Activated T-helper 1 cell treated with anti-CD3 and anti-CD28 coated beads, Interleukin-12 subunit alpha, Interleukin-12 subunit beta, Interleukin-2, Interleukin-4 antibody, amounts not matched to agents 30 ng/mL and 10 ng/mL and 1 ng/mL, durations not matched to agents 14 hours and 24 hours and 36 hours (primary cell): ENCODE data around the gene USP31. TPM values are rescaled to one million over a fixed set of nuclear protein-coding genes. Genes with fewer than 3 reads are reported as not detected.
"Not testable (repeated sequence)": the region's sequence is repeated elsewhere in the genome, so short reads cannot be mapped to it uniquely, and the experiment has no call there.

Source experiments
- DNase-seq: peaks from one replicate; pipeline ENCODE4 v3.0.0; 2021; ENCODE audit warnings: low spot score
- H3K27ac Mint-ChIP-seq: one replicate; pipeline ENCODE4 v1.8.0; 2021; ENCODE audit warnings: mild to moderate bottlenecking, mixed read lengths
- H3K27me3 Mint-ChIP-seq: one replicate; pipeline ENCODE4 v1.8.0; 2022; ENCODE audit warnings: mild to moderate bottlenecking, moderate library complexity, mixed read lengths; ENCODE audit not compliant: insufficient read depth
- H3K36me3 Mint-ChIP-seq: one replicate; pipeline ENCODE4 v1.8.0; 2021; ENCODE audit warnings: low read depth, mixed read lengths
- H3K4me1 Mint-ChIP-seq: one replicate; pipeline ENCODE4 v1.8.0; 2021; ENCODE audit warnings: low read depth, mixed read lengths
- H3K4me3 Mint-ChIP-seq: one replicate; pipeline ENCODE4 v1.8.0; 2021; ENCODE audit warnings: mild to moderate bottlenecking, moderate library complexity, mixed read lengths
- H3K9me3 Mint-ChIP-seq: one replicate; pipeline ENCODE4 v1.8.0; 2021; ENCODE audit warnings: mixed read lengths
- intact Hi-C: fragments of 100-400 bp; cut with micrococcal nuclease; formaldehyde crosslinking; loops from one replicate; pipeline ENCODE4 v1.15.1; 2024
- total RNA-seq: library from RNA; stranded (reverse); gene quantifications from 2 replicates; pipeline ENCODE4 v1.2.3, GENCODE V29; 2022

Gene USP31
- total RNA-seq, 1 donor from 2014 or later = 11.3 TPM

GRCh38 chr16:23149993-23150364 is 727 bp upstream of the USP31 start:
- Mint-ChIP-seq H3K27ac (peak overlapping the region; percentile 76), H3K36me3 (no peaks in the 10 kb centered on the region), H3K9me3 (no peaks in the 10 kb centered on the region), H3K27me3 (peaks cover 12% of the 10 kb centered on the region), H3K4me1 (peaks cover 28% of the 10 kb centered on the region), H3K4me3 (peak overlapping the region; percentile 88)
- no peak for DNase-seq
- intact Hi-C loops = loop anchor here (1.0 to 5.0 kb wide), 4 partner anchors 53 to 1553 kb away; partner anchors contain the start of genes COG7, EARS2, METTL9 and UBFD1

DNA sequence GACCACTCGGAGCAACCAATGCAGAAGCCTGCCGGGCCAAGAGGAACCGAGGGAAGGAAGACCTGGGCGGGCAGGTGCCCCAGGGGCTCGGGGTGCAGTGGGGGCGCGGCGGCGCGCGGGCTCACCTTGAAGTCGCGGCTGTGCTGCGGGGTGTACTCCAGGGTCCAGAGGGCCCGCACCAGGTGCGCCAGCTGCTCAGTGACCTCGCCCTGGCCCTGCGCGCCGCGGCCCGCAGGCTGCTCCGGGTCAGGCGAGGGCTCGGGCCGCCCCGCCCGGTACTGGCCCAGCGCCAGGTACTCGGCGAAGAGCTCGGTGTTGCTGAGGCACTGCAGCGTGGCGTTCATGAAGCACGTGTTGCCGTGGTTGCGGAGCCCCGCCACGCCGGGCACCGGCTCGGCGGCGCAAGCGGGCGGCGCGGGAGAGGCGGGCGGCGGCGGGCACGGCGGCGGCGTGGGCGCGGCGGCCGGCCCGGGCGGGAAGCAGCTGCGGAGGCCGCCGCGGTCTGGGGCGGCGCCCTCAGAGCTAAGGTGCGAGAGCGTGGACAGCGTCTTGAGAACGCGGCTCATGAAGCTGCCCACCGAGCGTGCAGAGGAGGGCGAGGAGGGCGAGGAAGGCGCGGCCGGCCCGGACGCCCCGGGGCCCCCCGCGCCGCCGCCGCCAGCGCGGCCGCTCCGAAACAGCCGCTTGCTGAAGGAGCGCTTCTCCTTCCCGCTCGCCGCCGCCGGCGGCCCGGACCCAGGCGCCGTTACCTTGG is 562 bp downstream of the USP31 start:
- Mint-ChIP-seq H3K27ac (peak overlapping the region; percentile 96), H3K9me3 (no peaks in the 10 kb centered on the region), H3K27me3 (peaks cover 11% of the 10 kb centered on the region), H3K4me3 (peak overlapping the region; percentile 96), H3K36me3 (no peaks in the 10 kb centered on the region), H3K4me1 (peaks cover 31% of the 10 kb centered on the region)
- intact Hi-C loops = loop anchor here (1.0 to 5.0 kb wide), 4 partner anchors 52 to 1551 kb away; partner anchors contain the start of genes COG7, EARS2, METTL9 and UBFD1
- DNase-seq = peak; percentile 36

- intact Hi-C loops = loop anchor here (2.0 to 5.0 kb wide), 3 partner anchors 51 to 1551 kb away; partner anchors contain the start of genes EARS2, METTL9 and UBFD1
These were observed 1.1 kb downstream of the USP31 start for GRCh38 chr16:23148166-23148512.

DNA sequence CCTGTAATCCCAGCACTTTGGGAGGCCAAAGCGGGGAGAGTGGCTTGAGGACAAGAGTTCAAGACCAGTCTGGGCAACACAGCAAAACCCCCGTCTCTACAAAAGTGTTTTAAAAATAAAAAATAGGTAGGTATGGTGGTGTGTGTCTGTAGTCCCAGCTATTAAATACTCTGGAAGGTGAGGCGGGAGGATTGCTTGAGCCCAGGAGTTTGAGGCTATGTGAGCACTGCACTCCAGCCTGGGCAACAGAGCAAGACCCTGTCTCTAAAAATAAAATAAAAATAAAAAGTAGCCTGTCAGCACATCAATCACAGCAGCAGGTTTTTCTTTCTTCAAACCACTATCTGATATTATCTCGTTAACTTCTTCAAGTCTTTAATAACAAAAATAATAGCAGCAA is 1.6 kb downstream of the USP31 start:
- Mint-ChIP-seq H3K9me3 (no peaks in the 10 kb centered on the region), H3K4me3 (peak overlapping the region; percentile 96), H3K27me3 (peaks cover 7% of the 10 kb centered on the region), H3K27ac (no peak overlapping the region), H3K4me1 (peaks cover 31% of the 10 kb centered on the region), H3K36me3 (no peaks in the 10 kb centered on the region)
- no peak for DNase-seq
- intact Hi-C loops = loop anchor here (2.0 to 5.0 kb wide), 3 partner anchors 51 to 1550 kb away; partner anchors contain the start of genes EARS2, METTL9 and UBFD1

More at GRCh38 chr16:23148166-23148512, 1.1 kb downstream of the USP31 start:
- peak overlapping the region; percentile 96 for H3K4me3 Mint-ChIP-seq
- H3K27me3 Mint-ChIP-seq = peaks cover 11% of the 10 kb centered on the region
- peak overlapping the region; percentile 96 for H3K27ac Mint-ChIP-seq
- DNase-seq = no peak
- no peaks in the 10 kb centered on the region for H3K36me3 Mint-ChIP-seq
- H3K4me1 Mint-ChIP-seq = peaks cover 31% of the 10 kb centered on the region
- no peaks in the 10 kb centered on the region for H3K9me3 Mint-ChIP-seq

- Mint-ChIP-seq H3K27me3 (peaks cover 6% of the 10 kb centered on the region), H3K9me3 (no peaks in the 10 kb centered on the region), H3K36me3 (no peaks in the 10 kb centered on the region), H3K4me3 (peak overlapping the region; percentile 9), H3K4me1 (peaks cover 31% of the 10 kb centered on the region), H3K27ac (no peak overlapping the region)
- intact Hi-C loops = loop anchor here (5.0 kb wide), 1 partner anchor 1550 kb away; the partner anchor contains the start of gene METTL9
- DNase-seq = no peak
These were observed 2.2 kb downstream of the USP31 start for GRCh38 chr16:23146877-23147601.

- DNase-seq = no peak
- Mint-ChIP-seq H3K36me3 (no peaks in the 10 kb centered on the region), H3K9me3 (no peaks in the 10 kb centered on the region), H3K27ac (no peak overlapping the region), H3K4me1 (peaks cover 31% of the 10 kb centered on the region), H3K4me3 (no peak overlapping the region), H3K27me3 (peaks cover 2% of the 10 kb centered on the region)
- intact Hi-C loops = loop anchor here (5.0 kb wide), 1 partner anchor 1548 kb away; the partner anchor contains the start of gene METTL9
These were observed 3.6 kb downstream of the USP31 start for GRCh38 chr16:23145608-23146007.

GRCh38 chr16:23145186-23145585 is 4.1 kb downstream of the USP31 start:
- Mint-ChIP-seq H3K27me3 (peaks cover 2% of the 10 kb centered on the region), H3K9me3 (no peaks in the 10 kb centered on the region), H3K27ac (no peak overlapping the region), H3K4me1 (peaks cover 30% of the 10 kb centered on the region), H3K4me3 (no peak overlapping the region), H3K36me3 (no peaks in the 10 kb centered on the region)
- intact Hi-C loops = loop anchor here (5.0 kb wide), 1 partner anchor 1548 kb away; the partner anchor contains the start of gene METTL9
- no peak for DNase-seq

GRCh38 chr16:23144393-23144792 is 4.9 kb downstream of the USP31 start:
- H3K27me3 Mint-ChIP-seq, intact Hi-C loops, H3K36me3 Mint-ChIP-seq, H3K4me3 Mint-ChIP-seq, H3K27ac Mint-ChIP-seq, DNase-seq, H3K9me3 Mint-ChIP-seq: not testable (repeated sequence)
- peaks cover 22% of the 10 kb centered on the region for H3K4me1 Mint-ChIP-seq

DNA sequence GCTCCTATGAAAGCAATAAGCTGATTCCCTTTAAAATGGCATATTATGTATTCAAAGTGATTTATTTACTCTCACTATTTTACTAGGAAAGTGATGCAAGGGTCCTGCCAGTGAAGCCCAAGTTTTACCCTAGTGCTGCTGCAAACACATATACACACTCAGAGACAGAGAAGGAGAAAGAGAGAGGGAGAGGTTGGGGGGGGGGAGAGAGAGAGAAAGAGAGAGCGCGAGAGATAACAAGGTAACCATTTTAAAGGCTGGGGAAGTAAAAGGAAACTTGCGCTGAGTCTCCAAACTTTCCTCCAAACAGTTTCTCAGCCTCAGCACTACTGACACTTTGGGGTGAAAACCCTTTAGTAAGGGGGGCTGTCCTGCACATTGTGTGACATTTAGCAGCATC is 5.9 kb downstream of the USP31 start:
- H3K27ac Mint-ChIP-seq = no peak overlapping the region
- peaks cover 21% of the 10 kb centered on the region for H3K4me1 Mint-ChIP-seq
- DNase-seq = no peak
- no peak overlapping the region for H3K4me3 Mint-ChIP-seq
- H3K36me3 Mint-ChIP-seq = no peaks in the 10 kb centered on the region
- H3K9me3 Mint-ChIP-seq = peaks cover 6% of the 10 kb centered on the region
- intact Hi-C loops = no loop called here
- H3K27me3 Mint-ChIP-seq = peaks cover 2% of the 10 kb centered on the region

DNA sequence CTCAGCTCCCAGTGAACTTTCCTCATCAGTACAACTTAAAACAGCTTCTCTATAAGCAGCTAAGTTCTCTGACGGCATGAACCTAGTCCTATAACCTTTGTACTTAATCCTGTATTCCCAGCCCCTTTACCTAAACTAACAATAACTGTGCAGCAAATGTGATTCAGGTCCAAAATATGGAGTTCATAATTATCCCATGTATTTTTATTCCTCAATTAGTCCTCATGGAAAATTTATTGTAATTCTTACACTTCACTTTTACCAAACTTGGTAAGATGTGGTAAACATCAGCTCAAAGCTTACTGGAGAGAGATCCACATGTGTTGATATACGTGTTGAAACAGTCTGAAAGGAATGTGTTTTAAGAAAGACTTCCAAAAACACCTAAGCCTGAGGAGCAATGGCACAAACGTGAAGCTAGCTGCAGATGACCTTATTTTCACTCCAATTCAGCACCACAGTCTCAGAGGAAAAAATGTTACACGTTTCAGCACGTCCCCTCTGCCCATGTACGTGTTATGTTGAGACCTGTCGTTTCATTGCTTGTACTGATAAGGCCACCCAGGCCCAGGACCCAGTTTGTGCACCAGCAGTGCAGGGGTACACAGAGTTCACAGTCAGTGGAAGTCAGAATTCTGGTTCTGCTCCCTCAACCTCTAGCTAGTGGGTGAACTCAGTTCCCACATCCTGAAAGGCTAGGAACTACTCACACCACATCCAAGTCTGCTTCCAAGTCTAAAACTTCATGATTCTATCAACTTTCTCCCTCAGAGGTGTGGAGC is 7.1 kb downstream of the USP31 start:
- H3K36me3 Mint-ChIP-seq = peaks cover 2% of the 10 kb centered on the region
- intact Hi-C loops = no loop called here
- no peak for DNase-seq
- H3K27me3 Mint-ChIP-seq = no peaks in the 10 kb centered on the region
- no peak overlapping the region for H3K4me3 Mint-ChIP-seq
- peaks cover 11% of the 10 kb centered on the region for H3K4me1 Mint-ChIP-seq
- H3K27ac Mint-ChIP-seq = no peak overlapping the region
- peaks cover 17% of the 10 kb centered on the region for H3K9me3 Mint-ChIP-seq

DNA sequence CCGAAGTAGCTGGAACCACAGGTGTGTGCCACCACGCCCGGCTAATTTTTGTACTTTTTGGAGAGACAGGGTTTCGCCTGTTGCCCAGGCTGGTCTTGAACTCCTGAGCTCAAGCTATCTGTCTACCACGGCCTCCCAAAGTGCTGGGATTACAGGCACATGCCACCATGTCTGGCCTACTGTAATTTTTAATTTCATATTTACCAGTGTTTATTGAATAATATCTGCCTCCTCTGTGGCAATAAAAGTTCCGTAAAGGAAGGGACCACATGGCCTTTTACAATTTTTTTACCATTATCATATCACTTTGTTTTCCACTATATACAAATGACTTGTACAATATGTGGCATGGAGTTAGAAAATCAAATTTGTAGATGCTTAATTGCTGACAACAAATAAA is 7.8 kb downstream of the USP31 start:
- peaks cover 9% of the 10 kb centered on the region for H3K4me1 Mint-ChIP-seq
- no peak for DNase-seq
- H3K27me3 Mint-ChIP-seq = no peaks in the 10 kb centered on the region
- H3K27ac Mint-ChIP-seq = no peak overlapping the region
- H3K36me3 Mint-ChIP-seq = peaks cover 2% of the 10 kb centered on the region
- peaks cover 19% of the 10 kb centered on the region for H3K9me3 Mint-ChIP-seq
- intact Hi-C loops = no loop called here
- no peak overlapping the region for H3K4me3 Mint-ChIP-seq

GRCh38 chr16:23141033-23141432 is 8.2 kb downstream of the USP31 start:
- peaks cover 2% of the 10 kb centered on the region for H3K36me3 Mint-ChIP-seq
- peaks cover 9% of the 10 kb centered on the region for H3K4me1 Mint-ChIP-seq
- no peak overlapping the region for H3K27ac Mint-ChIP-seq
- peaks cover 22% of the 10 kb centered on the region for H3K9me3 Mint-ChIP-seq
- no peaks in the 10 kb centered on the region for H3K27me3 Mint-ChIP-seq
- H3K4me3 Mint-ChIP-seq = no peak overlapping the region
- no peak for DNase-seq
- intact Hi-C loops = no loop called here
